H9 (cell line): ENCODE data around the gene IRF4. TPM values are rescaled to one million over a fixed set of nuclear protein-coding genes. Genes with fewer than 3 reads are reported as not detected.

Experiments used
- DNase-seq: peaks from one replicate; pipeline ENCODE4 v3.0.0-alpha.2; 2017
- H2AFZ ChIP-seq: one replicate; pipeline ENCODE4 v1.6.1; 2013; ENCODE audit warnings: mild to moderate bottlenecking, low read length, control low read depth, moderate library complexity
- H2AK5ac ChIP-seq: 2 replicates; pipeline ENCODE4 v1.6.1; 2013; ENCODE audit warnings: low read length, control low read depth, mixed read lengths; ENCODE audit not compliant: insufficient read length
- H2BK120ac ChIP-seq: one replicate; pipeline ENCODE4 v1.6.1; 2013; ENCODE audit warnings: low read depth, mild to moderate bottlenecking, low read length, control low read depth, inconsistent platforms; ENCODE audit not compliant: poor library complexity, severe bottlenecking
- H2BK12ac ChIP-seq: 2 replicates; pipeline ENCODE4 v1.6.1; 2013; ENCODE audit warnings: low read length, control low read depth, mixed read lengths, low read depth; ENCODE audit not compliant: insufficient read length
- H2BK15ac ChIP-seq: 2 replicates; pipeline ENCODE4 v1.6.1; 2013; ENCODE audit warnings: low read depth, low read length, control low read depth
- H2BK20ac ChIP-seq: one replicate; pipeline ENCODE4 v1.6.1; 2013; ENCODE audit warnings: low read depth, mild to moderate bottlenecking, low read length, control low read depth, inconsistent platforms; ENCODE audit not compliant: poor library complexity, severe bottlenecking
- H2BK5ac ChIP-seq: 2 replicates; pipeline ENCODE4 v1.6.1; 2013; ENCODE audit warnings: low read length, control low read depth, mixed read lengths; ENCODE audit not compliant: insufficient read length
- H3K14ac ChIP-seq: 2 replicates; pipeline ENCODE4 v1.6.1; 2013; ENCODE audit warnings: low read length, control low read depth; ENCODE audit not compliant: insufficient read depth
- H3K18ac ChIP-seq: 2 replicates; pipeline ENCODE4 v1.6.1; 2013; ENCODE audit warnings: low read depth, mild to moderate bottlenecking, mixed read lengths, low read length, control low read depth; ENCODE audit not compliant: insufficient read length
- H3K23ac ChIP-seq: 2 replicates; pipeline ENCODE4 v1.6.1; 2013; ENCODE audit warnings: low read length, control low read depth, mixed read lengths, low read depth; ENCODE audit not compliant: insufficient read length
- H3K23me2 ChIP-seq: 2 replicates; pipeline ENCODE4 v1.6.1; 2013; ENCODE audit warnings: low read depth, mild to moderate bottlenecking, mixed read lengths, low read length, control low read depth; ENCODE audit not compliant: insufficient read length, poor library complexity, severe bottlenecking
- H3K27ac ChIP-seq: 2 replicates; pipeline ENCODE4 v1.5.1; 2013; ENCODE audit warnings: low read length, control low read depth, mixed read lengths, low read depth; ENCODE audit not compliant: insufficient read length
- H3K27me3 ChIP-seq: 2 replicates; pipeline ENCODE4 v1.6.1; 2013; ENCODE audit warnings: low read length, control low read depth, inconsistent platforms; ENCODE audit not compliant: insufficient read depth
- H3K4ac ChIP-seq: 2 replicates; pipeline ENCODE4 v1.6.1; 2013; ENCODE audit warnings: low read depth, mild to moderate bottlenecking, control low read depth, inconsistent platforms, low read length, moderate library complexity
- H3K4me1 ChIP-seq: 2 replicates; pipeline ENCODE4 v1.6.1; 2013; ENCODE audit warnings: low read length, control low read depth, inconsistent platforms; ENCODE audit not compliant: insufficient read depth
- H3K4me2 ChIP-seq: 2 replicates; pipeline ENCODE4 v1.6.1; 2013; ENCODE audit warnings: low read length, control low read depth, mixed read lengths; ENCODE audit not compliant: insufficient read length, insufficient read depth
- H3K56ac ChIP-seq: 2 replicates; pipeline ENCODE4 v1.6.1; 2013; ENCODE audit warnings: low read depth, mild to moderate bottlenecking, mixed read lengths, low read length, control low read depth; ENCODE audit not compliant: insufficient read length
- H3K79me1 ChIP-seq: 2 replicates; pipeline ENCODE4 v1.6.1; 2013; ENCODE audit warnings: low read depth, mild to moderate bottlenecking, moderate library complexity, low read length, control low read depth, inconsistent platforms; ENCODE audit not compliant: insufficient read depth, poor library complexity, severe bottlenecking
- H3K79me2 ChIP-seq: 2 replicates; pipeline ENCODE4 v1.6.1; 2013; ENCODE audit warnings: low read length, control low read depth, inconsistent platforms; ENCODE audit not compliant: insufficient read depth
- H3K9ac ChIP-seq: 2 replicates; pipeline ENCODE4 v1.6.1; 2013; ENCODE audit warnings: low read length, control low read depth, mixed read lengths; ENCODE audit not compliant: insufficient read length; ENCODE audit errors: extremely low read depth
- H3K9me3 ChIP-seq: one replicate; pipeline ENCODE4 v1.6.1; 2013; ENCODE audit warnings: low read depth, low read length, inconsistent platforms; ENCODE audit not compliant: control insufficient read depth
- H3T11ph ChIP-seq: one replicate; pipeline ENCODE4 v1.6.1; 2013; ENCODE audit warnings: mild to moderate bottlenecking, low read length, control low read depth, inconsistent platforms
- H4K20me1 ChIP-seq: one replicate; pipeline ENCODE4 v1.6.1; 2013; ENCODE audit not compliant: control insufficient read depth, insufficient read length, insufficient read depth
- H4K5ac ChIP-seq: 2 replicates; pipeline ENCODE4 v1.6.1; 2013; ENCODE audit warnings: low read depth, mild to moderate bottlenecking, mixed read lengths, low read length, control low read depth; ENCODE audit not compliant: insufficient read length
- H4K8ac ChIP-seq: replicated peaks from 2 replicates; pipeline ENCODE4 v1.6.1; 2013; ENCODE audit warnings: low read length, control low read depth, mixed read lengths, low read depth; ENCODE audit not compliant: insufficient read length
- H4K91ac ChIP-seq: 2 replicates; pipeline ENCODE4 v1.6.1; 2013; ENCODE audit warnings: low read depth, mild to moderate bottlenecking, moderate library complexity, mixed read lengths, low read length, control low read depth; ENCODE audit not compliant: insufficient read length
- H3K27ac Mint-ChIP-seq, 3 experiments: 2 replicates in 2 of 3; 3 replicates in 1 of 3; pipeline ENCODE4 v1.8.0; 2020 to 2021; ENCODE audit warnings: mixed read lengths in 3 of 3, mild to moderate bottlenecking in 1 of 3, moderate library complexity in 1 of 3
- H3K27me3 Mint-ChIP-seq: 2 replicates; pipeline ENCODE4 v1.8.0; 2021; ENCODE audit warnings: low read depth, mild to moderate bottlenecking, moderate library complexity, mixed read lengths
- H3K36me3 Mint-ChIP-seq, 3 experiments: 2 replicates in 2 of 3; 3 replicates in 1 of 3; pipeline ENCODE4 v1.8.0; 2020 to 2021; ENCODE audit warnings: low read depth in 3 of 3, mixed read lengths in 3 of 3; ENCODE audit not compliant: insufficient read depth in 1 of 3
- H3K4me1 Mint-ChIP-seq, 2 experiments: 2 replicates each; pipeline ENCODE4 v1.8.0; 2020; ENCODE audit warnings: mixed read lengths in 2 of 2
- H3K4me3 Mint-ChIP-seq, 2 experiments: 2 replicates in 1 of 2; 3 replicates in 1 of 2; pipeline ENCODE4 v1.8.0; 2020 to 2021; ENCODE audit warnings: mild to moderate bottlenecking in 2 of 2, mixed read lengths in 2 of 2, moderate library complexity in 1 of 2
- H3K9me3 Mint-ChIP-seq, 2 experiments: 2 replicates in 1 of 2; 3 replicates in 1 of 2; pipeline ENCODE4 v1.8.0; 2020; ENCODE audit warnings: mild to moderate bottlenecking in 2 of 2, mixed read lengths in 2 of 2, moderate library complexity in 1 of 2
- CTCF ChIP-seq: fragments of 200-600 bp; sonication (generic); conservative IDR thresholded peaks from 3 replicates; pipeline ENCODE4 v1.8.0; 2021; ENCODE audit warnings: antibody characterized with exemption, mild to moderate bottlenecking
- WGBS: extraction: QIAGEN DNeasy Blood & Tissue Kit; methylation state at CpG from one replicate; pipeline ENCODE4 v1.1.7; 2013; ENCODE audit warnings: missing lambda C conversion rate, low lambda C conversion rate, mixed read lengths; ENCODE audit not compliant: insufficient read length; ENCODE audit errors: extremely low coverage; 5-methylcytosine and 5-hydroxymethylcytosine counted together
- total RNA-seq: library from RNA; stranded (reverse); gene quantifications from 2 replicates; pipeline ENCODE4 v1.2.1, GENCODE V29; 2021

Gene IRF4
- total RNA-seq, 1 experiment from 2014 or later: 0.31 TPM

GRCh38 chr6:347951-348859 is 43.3 kb upstream of the IRF4 start:
- no peak overlapping the region for H2AK5ac ChIP-seq
- no peak overlapping the region for H3K4ac ChIP-seq
- H3T11ph ChIP-seq: no peak overlapping the region
- H2BK20ac ChIP-seq: no peak overlapping the region
- no peak overlapping the region for H2BK15ac ChIP-seq
- H3K27ac ChIP-seq: no peak overlapping the region
- peaks cover 8 to 10% of the 10 kb centered on the region in 2 experiments; a peak in 3 of 4 replicates for H3K4me1 Mint-ChIP-seq
- H3K4me1 ChIP-seq: no peaks in the 10 kb centered on the region
- peaks cover 92 to 98% of the 10 kb centered on the region in 2 experiments for H3K9me3 Mint-ChIP-seq
- no peak overlapping the region for H3K56ac ChIP-seq
- no peaks in the 10 kb centered on the region for H3K27me3 ChIP-seq
- no peak overlapping the region for H3K9ac ChIP-seq
- no peak overlapping the region for H2BK5ac ChIP-seq
- no CpG with 5 or more reads among the region's 27 CpGs for WGBS
- H3K4me3 Mint-ChIP-seq: no peak overlapping the region
- no peak overlapping the region for H2BK120ac ChIP-seq
- no peak for TF ChIP-seq CTCF
- H3K79me2 ChIP-seq: no peaks in the 10 kb centered on the region
- H4K91ac ChIP-seq: no peak overlapping the region
- no peak overlapping the region for H4K5ac ChIP-seq
- no peak overlapping the region for H2AFZ ChIP-seq
- no peaks in the 10 kb centered on the region for H4K20me1 ChIP-seq
- no peak overlapping the region for H3K14ac ChIP-seq
- no peak overlapping the region for H3K23ac ChIP-seq
- H3K27me3 Mint-ChIP-seq: peaks cover 2% of the 10 kb centered on the region
- H3K79me1 ChIP-seq: no peaks in the 10 kb centered on the region
- no peak overlapping the region for H2BK12ac ChIP-seq
- H4K8ac ChIP-seq: no peak overlapping the region
- H3K4me2 ChIP-seq: no peak overlapping the region
- H3K36me3 Mint-ChIP-seq: peaks cover 22 to 48% (median 22%) of the 10 kb centered on the region in 3 experiments
- no peak overlapping the region for H3K18ac ChIP-seq
- no peak overlapping the region for H3K27ac Mint-ChIP-seq
- DNase-seq: no peak
- H3K23me2 ChIP-seq: no peaks in the 10 kb centered on the region
- H3K9me3 ChIP-seq: peaks cover 80% of the 10 kb centered on the region
